ENCODE measurements around the gene CREB1.

DNA sequence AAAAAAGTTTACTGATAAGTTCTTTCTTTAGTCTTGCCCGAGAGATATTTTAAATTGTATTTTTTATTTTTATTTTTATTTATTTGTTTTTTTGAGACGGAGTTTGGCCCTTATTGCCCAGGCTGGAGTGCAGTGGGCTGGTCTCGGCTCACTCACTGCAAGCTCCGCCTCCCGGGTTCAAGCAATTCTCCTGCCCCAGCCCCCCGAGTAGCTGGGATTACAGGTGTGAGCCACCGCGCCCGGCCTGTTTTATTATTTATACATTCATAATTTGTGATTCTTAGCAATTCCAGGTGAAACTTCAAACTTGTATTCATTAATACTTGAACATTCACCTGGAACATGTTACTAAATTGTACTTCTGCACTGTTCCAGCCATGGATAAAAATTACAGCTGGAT, 2.9 kb downstream of the CREB1 start:
- TF ChIP-seq, protein P1, sequence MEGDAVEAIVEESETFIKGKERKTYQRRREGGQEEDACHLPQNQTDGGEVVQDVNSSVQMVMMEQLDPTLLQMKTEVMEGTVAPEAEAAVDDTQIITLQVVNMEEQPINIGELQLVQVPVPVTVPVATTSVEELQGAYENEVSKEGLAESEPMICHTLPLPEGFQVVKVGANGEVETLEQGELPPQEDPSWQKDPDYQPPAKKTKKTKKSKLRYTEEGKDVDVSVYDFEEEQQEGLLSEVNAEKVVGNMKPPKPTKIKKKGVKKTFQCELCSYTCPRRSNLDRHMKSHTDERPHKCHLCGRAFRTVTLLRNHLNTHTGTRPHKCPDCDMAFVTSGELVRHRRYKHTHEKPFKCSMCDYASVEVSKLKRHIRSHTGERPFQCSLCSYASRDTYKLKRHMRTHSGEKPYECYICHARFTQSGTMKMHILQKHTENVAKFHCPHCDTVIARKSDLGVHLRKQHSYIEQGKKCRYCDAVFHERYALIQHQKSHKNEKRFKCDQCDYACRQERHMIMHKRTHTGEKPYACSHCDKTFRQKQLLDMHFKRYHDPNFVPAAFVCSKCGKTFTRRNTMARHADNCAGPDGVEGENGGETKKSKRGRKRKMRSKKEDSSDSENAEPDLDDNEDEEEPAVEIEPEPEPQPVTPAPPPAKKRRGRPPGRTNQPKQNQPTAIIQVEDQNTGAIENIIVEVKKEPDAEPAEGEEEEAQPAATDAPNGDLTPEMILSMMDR (IDR thresholded peaks at IDR 0.05): no peak
- no peak for TF ChIP-seq POLR2A (IDR thresholded peaks at IDR 0.05)

All from body of pancreas (tissue), 4 donors.